Astrocyte (in vitro differentiated cells and primary cell): Measurements from ENCODE around the gene DDN. TPM values are rescaled to one million over a fixed set of nuclear protein-coding genes. Genes with fewer than 3 reads are reported as not detected.

ENCODE experiments used
- DNase-seq: peaks from one replicate; pipeline ENCODE4 v3.0.0-alpha.2; 2010; ENCODE audit warnings: low read depth
- FAIRE-seq: peaks from 2 replicates; lab custom pipeline; 2011; peaks lifted over from hg19 to GRCh38; lab: Jason Lieb, UNC
- H2AFZ ChIP-seq: 2 replicates; pipeline ENCODE4 v1.6.0; 2012; ENCODE audit warnings: low read depth, low read length, inconsistent platforms
- H3K27ac ChIP-seq: 2 replicates; pipeline ENCODE4 v1.5.1; 2011; ENCODE audit warnings: low read depth, low read length, inconsistent platforms
- H3K27me3 ChIP-seq: 2 replicates; pipeline ENCODE4 v1.6.0; 2011; ENCODE audit warnings: low read length, inconsistent platforms; ENCODE audit not compliant: insufficient read depth
- H3K36me3 ChIP-seq: 2 replicates; pipeline ENCODE4 v1.5.1; 2011; ENCODE audit warnings: low read length, inconsistent platforms; ENCODE audit not compliant: insufficient read depth
- H3K4me1 ChIP-seq: 2 replicates; pipeline ENCODE4 v1.5.1; 2011; ENCODE audit warnings: low read length, inconsistent platforms; ENCODE audit not compliant: insufficient read depth
- H3K4me2 ChIP-seq: 2 replicates; pipeline ENCODE4 v1.6.0; 2012; ENCODE audit warnings: low read length, inconsistent platforms
- H3K4me3 ChIP-seq: 2 replicates; pipeline ENCODE4 v1.5.1; 2011; ENCODE audit warnings: low read depth, mild to moderate bottlenecking, low read length, inconsistent platforms; ENCODE audit not compliant: insufficient read depth
- H3K79me2 ChIP-seq: 2 replicates; pipeline ENCODE4 v1.6.0; 2012; ENCODE audit warnings: mild to moderate bottlenecking, low read length, inconsistent platforms; ENCODE audit not compliant: insufficient read depth
- H3K9ac ChIP-seq: 2 replicates; pipeline ENCODE4 v1.6.0; 2012; ENCODE audit warnings: mild to moderate bottlenecking, low read length, inconsistent platforms
- H3K9me3 ChIP-seq: 2 replicates; pipeline ENCODE4 v1.5.1; 2012; ENCODE audit warnings: low read depth, mild to moderate bottlenecking, low read length, inconsistent platforms; ENCODE audit not compliant: insufficient read depth
- H4K20me1 ChIP-seq: 2 replicates; pipeline ENCODE4 v1.6.0; 2012; ENCODE audit warnings: low read length, inconsistent platforms; ENCODE audit not compliant: insufficient read depth
- H3K27ac Mint-ChIP-seq: one replicate; pipeline ENCODE4 v1.8.0; 2021; ENCODE audit warnings: mild to moderate bottlenecking, mixed read lengths; ENCODE audit not compliant: unreplicated experiment
- H3K27me3 Mint-ChIP-seq: one replicate; pipeline ENCODE4 v1.8.0; 2021; ENCODE audit warnings: low read depth, mixed read lengths; ENCODE audit not compliant: unreplicated experiment
- H3K36me3 Mint-ChIP-seq: one replicate; pipeline ENCODE4 v1.8.0; 2021; ENCODE audit warnings: low read depth, mixed read lengths; ENCODE audit not compliant: unreplicated experiment
- H3K4me1 Mint-ChIP-seq: one replicate; pipeline ENCODE4 v1.8.0; 2021; ENCODE audit warnings: low read depth, mixed read lengths; ENCODE audit not compliant: unreplicated experiment
- H3K4me3 Mint-ChIP-seq: one replicate; pipeline ENCODE4 v1.8.0; 2021; ENCODE audit warnings: mild to moderate bottlenecking, moderate library complexity, mixed read lengths; ENCODE audit not compliant: unreplicated experiment
- H3K9me3 Mint-ChIP-seq: one replicate; pipeline ENCODE4 v1.8.0; 2021; ENCODE audit warnings: mild to moderate bottlenecking, mixed read lengths; ENCODE audit not compliant: unreplicated experiment
- EZH2 ChIP-seq: IDR thresholded peaks from 2 replicates; pipeline ENCODE4 v1.6.1; 2012; ENCODE audit warnings: mild to moderate bottlenecking, low read length, inconsistent platforms; ENCODE audit not compliant: insufficient read depth
- total RNA-seq: library from RNA; stranded (reverse); gene quantifications from 2 replicates; pipeline ENCODE4 v1.2.1, GENCODE V29; 2021
- TF ChIP-seq, protein P1 (sequence below): IDR thresholded peaks from 2 replicates; pipeline ENCODE4 v1.5.1; 2011; ENCODE audit warnings: low read depth, mild to moderate bottlenecking, inconsistent platforms, low read length, moderate library complexity; ENCODE audit not compliant: insufficient read depth

DDN gene
- total RNA-seq, 1 donor from 2014 or later = 0.50 TPM

DNA sequence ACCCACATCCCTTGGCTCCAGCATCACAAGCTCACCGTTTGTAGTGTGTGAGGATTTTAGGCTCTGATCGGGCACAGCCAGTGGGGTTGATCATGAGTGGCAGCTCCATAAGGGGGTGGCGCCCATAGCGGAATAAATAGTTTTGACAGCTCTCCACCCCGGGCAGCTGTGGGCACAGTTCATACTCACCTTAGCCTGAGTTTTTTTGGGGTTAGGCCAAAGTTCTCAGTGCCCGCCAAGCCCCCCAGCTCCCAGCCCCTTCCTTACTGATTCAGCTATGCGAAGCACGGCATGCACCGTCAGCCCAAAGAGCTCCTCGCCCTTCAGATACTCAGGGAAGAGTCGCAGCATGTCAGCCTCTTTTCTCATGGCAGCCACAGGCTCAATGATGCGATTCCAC is 25.4 kb upstream of the DDN start:
- Histone ChIP-seq H3K9me3 (no peaks in the 10 kb centered on the region), H3K79me2 (peaks cover 8% of the 10 kb centered on the region), H3K9ac (no peak overlapping the region), H3K27me3 (no peaks in the 10 kb centered on the region), H3K4me2 (no peak overlapping the region), H4K20me1 (peaks cover 37% of the 10 kb centered on the region), H3K27ac (no peak overlapping the region), H2AFZ (no peak overlapping the region), H3K4me1 (no peaks in the 10 kb centered on the region), H3K36me3 (peaks cover 57% of the 10 kb centered on the region), H3K4me3 (no peak overlapping the region)
- DNase-seq (no peak), FAIRE-seq (no peak)
- H3K4me1 Mint-ChIP-seq = peaks cover 4% of the 10 kb centered on the region
- peaks cover 27% of the 10 kb centered on the region for H3K36me3 Mint-ChIP-seq
- TF ChIP-seq EZH2 = no peak
- TF ChIP-seq, protein P1, sequence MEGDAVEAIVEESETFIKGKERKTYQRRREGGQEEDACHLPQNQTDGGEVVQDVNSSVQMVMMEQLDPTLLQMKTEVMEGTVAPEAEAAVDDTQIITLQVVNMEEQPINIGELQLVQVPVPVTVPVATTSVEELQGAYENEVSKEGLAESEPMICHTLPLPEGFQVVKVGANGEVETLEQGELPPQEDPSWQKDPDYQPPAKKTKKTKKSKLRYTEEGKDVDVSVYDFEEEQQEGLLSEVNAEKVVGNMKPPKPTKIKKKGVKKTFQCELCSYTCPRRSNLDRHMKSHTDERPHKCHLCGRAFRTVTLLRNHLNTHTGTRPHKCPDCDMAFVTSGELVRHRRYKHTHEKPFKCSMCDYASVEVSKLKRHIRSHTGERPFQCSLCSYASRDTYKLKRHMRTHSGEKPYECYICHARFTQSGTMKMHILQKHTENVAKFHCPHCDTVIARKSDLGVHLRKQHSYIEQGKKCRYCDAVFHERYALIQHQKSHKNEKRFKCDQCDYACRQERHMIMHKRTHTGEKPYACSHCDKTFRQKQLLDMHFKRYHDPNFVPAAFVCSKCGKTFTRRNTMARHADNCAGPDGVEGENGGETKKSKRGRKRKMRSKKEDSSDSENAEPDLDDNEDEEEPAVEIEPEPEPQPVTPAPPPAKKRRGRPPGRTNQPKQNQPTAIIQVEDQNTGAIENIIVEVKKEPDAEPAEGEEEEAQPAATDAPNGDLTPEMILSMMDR = no peak
- no peaks in the 10 kb centered on the region for H3K27me3 Mint-ChIP-seq
- H3K4me3 Mint-ChIP-seq = no peak overlapping the region
- H3K9me3 Mint-ChIP-seq = no peaks in the 10 kb centered on the region
- H3K27ac Mint-ChIP-seq = no peak overlapping the region

DNA sequence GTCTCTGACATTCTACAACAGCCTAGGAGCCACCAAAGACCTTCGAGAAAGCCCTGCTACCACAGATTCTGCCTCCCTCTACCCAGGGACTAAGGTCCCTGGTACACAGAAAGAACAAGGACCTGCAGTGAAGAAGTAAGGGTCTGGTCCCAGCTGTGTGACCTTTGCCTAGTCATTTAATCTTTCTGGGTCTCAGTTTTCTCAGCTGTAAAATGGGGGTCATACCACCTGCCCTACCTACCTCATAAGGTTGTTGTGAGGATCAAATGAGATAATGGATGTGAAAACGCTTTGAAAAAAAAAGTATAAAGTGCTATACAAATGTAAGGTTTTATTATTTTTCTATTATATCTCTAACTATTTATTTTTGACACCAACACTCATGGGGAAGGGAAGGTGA is 24.6 kb upstream of the DDN start:
- TF ChIP-seq, protein P1 = no peak
- TF ChIP-seq EZH2 = no peak
- peaks cover 30% of the 10 kb centered on the region for H4K20me1 ChIP-seq
- H3K27ac ChIP-seq = no peak overlapping the region
- no peak for FAIRE-seq
- no peaks in the 10 kb centered on the region for H3K27me3 Mint-ChIP-seq
- peaks cover 22% of the 10 kb centered on the region for H3K36me3 Mint-ChIP-seq
- H3K9me3 Mint-ChIP-seq = no peaks in the 10 kb centered on the region
- no peak overlapping the region for H2AFZ ChIP-seq
- peaks cover 8% of the 10 kb centered on the region for H3K79me2 ChIP-seq
- no peak overlapping the region for H3K4me3 ChIP-seq
- H3K27me3 ChIP-seq = no peaks in the 10 kb centered on the region
- peaks cover 3% of the 10 kb centered on the region for H3K4me1 ChIP-seq
- peaks cover 9% of the 10 kb centered on the region for H3K4me1 Mint-ChIP-seq
- H3K9ac ChIP-seq = no peak overlapping the region
- H3K9me3 ChIP-seq = no peaks in the 10 kb centered on the region
- H3K27ac Mint-ChIP-seq = no peak overlapping the region
- H3K4me2 ChIP-seq = no peak overlapping the region
- DNase-seq = no peak
- H3K4me3 Mint-ChIP-seq = no peak overlapping the region
- H3K36me3 ChIP-seq = peaks cover 53% of the 10 kb centered on the region

DNA sequence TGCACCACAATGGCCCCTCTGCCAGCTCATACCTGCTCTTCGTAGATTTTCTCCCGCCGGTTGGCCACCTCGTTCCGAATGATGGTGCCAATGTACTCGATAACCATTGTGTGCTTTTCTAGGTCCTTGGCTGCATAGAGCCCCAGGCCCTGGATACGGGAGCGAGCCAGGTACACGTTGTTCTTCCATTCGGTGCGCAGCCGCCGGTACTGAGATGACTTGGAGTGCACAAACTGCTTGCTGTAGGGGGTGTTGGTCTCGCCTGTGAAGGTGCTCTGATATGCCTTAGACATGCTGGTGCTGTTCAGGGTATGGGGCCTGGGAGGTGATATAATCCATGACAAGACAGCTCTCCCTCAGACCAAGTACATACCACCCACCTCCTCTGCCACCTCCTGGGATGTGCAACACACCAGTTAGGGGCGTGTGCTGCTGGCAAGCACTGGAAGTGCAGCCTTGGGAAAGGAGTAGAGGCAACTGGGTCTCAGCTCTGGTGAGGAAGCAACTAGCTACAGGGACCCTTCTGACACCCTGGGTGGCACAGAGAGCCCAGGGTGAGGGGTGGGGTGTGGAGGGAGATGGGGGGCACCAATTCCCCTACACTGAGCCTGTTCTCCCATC is 23.5 kb upstream of the DDN start:
- H3K4me3 ChIP-seq = no peak overlapping the region

More for the DNA sequence above, 23.5 kb upstream of the DDN start:
- no peaks in the 10 kb centered on the region for H3K27me3 Mint-ChIP-seq
- H3K4me2 ChIP-seq = no peak overlapping the region
- TF ChIP-seq EZH2 = no peak
- TF ChIP-seq, protein P1 = no peak
- no peak overlapping the region for H3K27ac ChIP-seq
- peaks cover 18% of the 10 kb centered on the region for H3K36me3 Mint-ChIP-seq
- H4K20me1 ChIP-seq = peaks cover 21% of the 10 kb centered on the region
- no peaks in the 10 kb centered on the region for H3K9me3 Mint-ChIP-seq
- H3K9ac ChIP-seq = no peak overlapping the region
- no peaks in the 10 kb centered on the region for H3K9me3 ChIP-seq
- peaks cover 42% of the 10 kb centered on the region for H3K36me3 ChIP-seq
- peaks cover 6% of the 10 kb centered on the region for H3K4me1 ChIP-seq
- H3K27ac Mint-ChIP-seq = no peak overlapping the region
- H3K27me3 ChIP-seq = no peaks in the 10 kb centered on the region
- no peak overlapping the region for H2AFZ ChIP-seq
- H3K79me2 ChIP-seq = peaks cover 12% of the 10 kb centered on the region
- peaks cover 13% of the 10 kb centered on the region for H3K4me1 Mint-ChIP-seq
- FAIRE-seq = no peak
- no peak overlapping the region for H3K4me3 Mint-ChIP-seq
- no peak for DNase-seq
